GM18868 (cell line): ENCODE data around the gene NUP210.
A peak's percentile ranks its signal among the peaks of the same experiment; 100 is the strongest.
"Not testable (repeated sequence)": the region's sequence is repeated elsewhere in the genome, so short reads cannot be mapped to it uniquely, and the experiment has no call there.

ENCODE experiments used
- ATAC-seq: cut with Tn5 transposase; IDR thresholded peaks from one replicate; pipeline ENCODE4 v1.9.1; 2021; ENCODE audit warnings: mild to moderate bottlenecking, moderate library complexity; ENCODE audit not compliant: unreplicated experiment

Gene NUP210

GRCh38 chr3:13420045-13420830 lies at the start of gene NUP210:
Gene NUP210 (minus strand): TSS chr3:13420322. CDS start chr3:13420226, 96 bp downstream.
- peak; percentile 58 for ATAC-seq

- ATAC-seq: no peak
Observed at GRCh38 chr3:13466781-13467180, 46.7 kb upstream of the NUP210 start.

- ATAC-seq: no peak
Observed at GRCh38 chr3:13465236-13465873, 45.2 kb upstream of the NUP210 start.

- ATAC-seq: no peak
Observed at GRCh38 chr3:13463618-13464400, 43.7 kb upstream of the NUP210 start.

GRCh38 chr3:13462822-13463221 lies 42.7 kb upstream of the NUP210 start:
- ATAC-seq: no peak

- no peak for ATAC-seq
Observed at GRCh38 chr3:13462125-13462629, 42.1 kb upstream of the NUP210 start.

- peak; percentile 70 for ATAC-seq
Observed at GRCh38 chr3:13461169-13462124, 41.3 kb upstream of the NUP210 start.

GRCh38 chr3:13460341-13460736 lies 40.2 kb upstream of the NUP210 start:
- no peak for ATAC-seq

GRCh38 chr3:13459605-13460340 lies 39.7 kb upstream of the NUP210 start:
- no peak for ATAC-seq

- no peak for ATAC-seq
Observed at GRCh38 chr3:13457593-13457992, 37.5 kb upstream of the NUP210 start.

- ATAC-seq: no peak
Observed at GRCh38 chr3:13455644-13456043, 35.5 kb upstream of the NUP210 start.

GRCh38 chr3:13452490-13453335 lies 32.6 kb upstream of the NUP210 start:
- ATAC-seq: no peak

- peak; percentile 2 for ATAC-seq
Observed at GRCh38 chr3:13451301-13451673, 31.2 kb upstream of the NUP210 start.

- ATAC-seq: not testable (repeated sequence)
Observed at GRCh38 chr3:13442882-13443281, 22.8 kb upstream of the NUP210 start.

GRCh38 chr3:13440204-13440817 lies 20.2 kb upstream of the NUP210 start:
- no peak for ATAC-seq

GRCh38 chr3:13436213-13436612 lies 16.1 kb upstream of the NUP210 start:
- not testable (repeated sequence) for ATAC-seq

- ATAC-seq: no peak
Observed at GRCh38 chr3:13433912-13434311, 13.8 kb upstream of the NUP210 start.

- ATAC-seq: no peak
Observed at GRCh38 chr3:13432093-13432492, 12.0 kb upstream of the NUP210 start.
